Activated CD8-positive, alpha-beta memory T cell treated with anti-CD3 and anti-CD28 coated beads for 36 hours (primary cell): ENCODE results near the gene LAMB3. TPM values are rescaled to one million over a fixed set of nuclear protein-coding genes. Genes with fewer than 3 reads are reported as not detected.

Experiments used
- total RNA-seq, 2 experiments: library from RNA; stranded (reverse); gene quantifications; one replicate each; pipeline ENCODE4 v1.2.3, GENCODE V29; 2021

Gene LAMB3
- total RNA-seq, 2 experiments from 2014 or later = 2.4 to 2.7 TPM

Other genes with a start within 250 kb of the LAMB3 start
- not detected for gene CAMK1G, start 68.7 kb downstream of the LAMB3 start, total RNA-seq
- 10 to 100 TPM in 1 of 2 experiments, 1 to 10 TPM in 1; 9.4 to 10.3 TPM for gene G0S2, start 23.0 kb upstream of the LAMB3 start, total RNA-seq
- gene HSD11B1, start 52.4 kb upstream of the LAMB3 start, total RNA-seq = 1 to 10 TPM; 1.3 to 1.7 TPM
- 100 to 1,000 TPM; 196 to 197 TPM for gene TRAF3IP3, start 103.6 kb upstream of the LAMB3 start, total RNA-seq
- 1 to 10 TPM; 2.1 to 2.2 TPM for gene C1orf74, start 132.1 kb upstream of the LAMB3 start, total RNA-seq
- 1 to 10 TPM in 1 of 2 experiments, under 1 TPM in 1; 0.86 to 1.1 TPM for gene IRF6, start 153.7 kb upstream of the LAMB3 start, total RNA-seq
- gene UTP25, start 175.5 kb upstream of the LAMB3 start, total RNA-seq = 10 to 100 TPM; 14.8 to 15.3 TPM